ENCODE data around the gene AK9.

The AK9 gene

GRCh38 chr6:109672175-109672574, 18.8 kb downstream of the AK9 start:
- H3K27me3 ChIP-seq (ENCODE audit: control insufficient read depth, insufficient read depth, low read length) = no peaks in the 10 kb centered on the region

GRCh38 chr6:109671733-109672132, 19.3 kb downstream of the AK9 start:
- no peak overlapping the region for H3K4me3 ChIP-seq (ENCODE audit: low read depth, low read length)
- no peak overlapping the region for H3K9ac ChIP-seq (ENCODE audit: low read length)
- H3K9me3 ChIP-seq (ENCODE audit: control insufficient read depth, insufficient read depth, low read depth, low read length) = no peaks in the 10 kb centered on the region
- no peaks in the 10 kb centered on the region for H3K27me3 ChIP-seq (ENCODE audit: control insufficient read depth, insufficient read depth, low read length)
- H3K27ac ChIP-seq (ENCODE audit: low read depth, low read length) = no peak overlapping the region
- H3K36me3 ChIP-seq (ENCODE audit: control insufficient read depth, insufficient read depth, low read length) = no peaks in the 10 kb centered on the region
- H3K4me1 ChIP-seq (ENCODE audit: control insufficient read depth, insufficient read depth, low read length) = 0 out of 2 replicates have a peak, but pooled peaks cover 6% of the 10 kb centered on the region

More at GRCh38 chr6:109672175-109672574, 18.8 kb downstream of the AK9 start:
- Histone ChIP-seq H3K36me3 (ENCODE audit: control insufficient read depth, insufficient read depth, low read length) (no peaks in the 10 kb centered on the region), H3K4me3 (ENCODE audit: low read depth, low read length) (no peak overlapping the region), H3K9ac (ENCODE audit: low read length) (no peak overlapping the region), H3K27ac (ENCODE audit: low read depth, low read length) (no peak overlapping the region), H3K9me3 (ENCODE audit: control insufficient read depth, insufficient read depth, low read depth, low read length) (no peaks in the 10 kb centered on the region), H3K4me1 (ENCODE audit: control insufficient read depth, insufficient read depth, low read length) (0 out of 2 replicates have a peak, but pooled peaks cover 6% of the 10 kb centered on the region)

- Histone ChIP-seq H3K27me3 (ENCODE audit: control insufficient read depth, insufficient read depth, low read length) (no peaks in the 10 kb centered on the region), H3K9me3 (ENCODE audit: control insufficient read depth, insufficient read depth, low read depth, low read length) (no peaks in the 10 kb centered on the region), H3K27ac (ENCODE audit: low read depth, low read length) (no peak overlapping the region), H3K36me3 (ENCODE audit: control insufficient read depth, insufficient read depth, low read length) (no peaks in the 10 kb centered on the region), H3K4me3 (ENCODE audit: low read depth, low read length) (no peak overlapping the region), H3K4me1 (ENCODE audit: control insufficient read depth, insufficient read depth, low read length) (0 out of 2 replicates have a peak, but pooled peaks cover 6% of the 10 kb centered on the region), H3K9ac (ENCODE audit: low read length) (no peak overlapping the region)
Observed at GRCh38 chr6:109669811-109670210, 21.2 kb downstream of the AK9 start.

- Histone ChIP-seq H3K36me3 (ENCODE audit: control insufficient read depth, insufficient read depth, low read length) (no peaks in the 10 kb centered on the region), H3K27me3 (ENCODE audit: control insufficient read depth, insufficient read depth, low read length) (no peaks in the 10 kb centered on the region), H3K9me3 (ENCODE audit: control insufficient read depth, insufficient read depth, low read depth, low read length) (no peaks in the 10 kb centered on the region), H3K4me1 (ENCODE audit: control insufficient read depth, insufficient read depth, low read length) (no peaks in the 10 kb centered on the region), H3K9ac (ENCODE audit: low read length) (no peak overlapping the region), H3K4me3 (ENCODE audit: low read depth, low read length) (no peak overlapping the region), H3K27ac (ENCODE audit: low read depth, low read length) (no peak overlapping the region)
Observed at GRCh38 chr6:109662192-109662591, 28.8 kb downstream of the AK9 start.

- Histone ChIP-seq H3K9ac (ENCODE audit: low read length) (no peak overlapping the region), H3K27me3 (ENCODE audit: control insufficient read depth, insufficient read depth, low read length) (no peaks in the 10 kb centered on the region), H3K36me3 (ENCODE audit: control insufficient read depth, insufficient read depth, low read length) (no peaks in the 10 kb centered on the region), H3K27ac (ENCODE audit: low read depth, low read length) (no peak overlapping the region), H3K9me3 (ENCODE audit: control insufficient read depth, insufficient read depth, low read depth, low read length) (no peaks in the 10 kb centered on the region), H3K4me3 (ENCODE audit: low read depth, low read length) (no peak overlapping the region), H3K4me1 (ENCODE audit: control insufficient read depth, insufficient read depth, low read length) (no peaks in the 10 kb centered on the region)
Observed at GRCh38 chr6:109660526-109661320, 30.3 kb downstream of the AK9 start.

- H3K9me3 ChIP-seq (ENCODE audit: control insufficient read depth, insufficient read depth, low read depth, low read length) = no peaks in the 10 kb centered on the region
- H3K4me3 ChIP-seq (ENCODE audit: low read depth, low read length) = no peak overlapping the region
- H3K36me3 ChIP-seq (ENCODE audit: control insufficient read depth, insufficient read depth, low read length) = no peaks in the 10 kb centered on the region
- no peak overlapping the region for H3K27ac ChIP-seq (ENCODE audit: low read depth, low read length)
- no peaks in the 10 kb centered on the region for H3K27me3 ChIP-seq (ENCODE audit: control insufficient read depth, insufficient read depth, low read length)
- H3K9ac ChIP-seq (ENCODE audit: low read length) = no peak overlapping the region
- no peaks in the 10 kb centered on the region for H3K4me1 ChIP-seq (ENCODE audit: control insufficient read depth, insufficient read depth, low read length)
Observed at GRCh38 chr6:109655761-109656262, 35.2 kb downstream of the AK9 start.

- Histone ChIP-seq H3K27ac (ENCODE audit: low read depth, low read length) (no peak overlapping the region), H3K4me3 (ENCODE audit: low read depth, low read length) (no peak overlapping the region), H3K9me3 (ENCODE audit: control insufficient read depth, insufficient read depth, low read depth, low read length) (no peaks in the 10 kb centered on the region), H3K4me1 (ENCODE audit: control insufficient read depth, insufficient read depth, low read length) (no peaks in the 10 kb centered on the region), H3K27me3 (ENCODE audit: control insufficient read depth, insufficient read depth, low read length) (no peaks in the 10 kb centered on the region), H3K9ac (ENCODE audit: low read length) (no peak overlapping the region), H3K36me3 (ENCODE audit: control insufficient read depth, insufficient read depth, low read length) (no peaks in the 10 kb centered on the region)
Observed at GRCh38 chr6:109653264-109653663, 37.7 kb downstream of the AK9 start.

- no peak overlapping the region for H3K4me3 ChIP-seq (ENCODE audit: low read depth, low read length)
- no peak overlapping the region for H3K27ac ChIP-seq (ENCODE audit: low read depth, low read length)
- H3K4me1 ChIP-seq (ENCODE audit: control insufficient read depth, insufficient read depth, low read length) = no peaks in the 10 kb centered on the region
- H3K9me3 ChIP-seq (ENCODE audit: control insufficient read depth, insufficient read depth, low read depth, low read length) = peaks cover 15% of the 10 kb centered on the region
- no peak overlapping the region for H3K9ac ChIP-seq (ENCODE audit: low read length)
- H3K36me3 ChIP-seq (ENCODE audit: control insufficient read depth, insufficient read depth, low read length) = no peaks in the 10 kb centered on the region
- no peaks in the 10 kb centered on the region for H3K27me3 ChIP-seq (ENCODE audit: control insufficient read depth, insufficient read depth, low read length)
Observed at GRCh38 chr6:109644131-109644530, 46.9 kb downstream of the AK9 start.

GRCh38 chr6:109632405-109632804, 58.6 kb downstream of the AK9 start:
- no peaks in the 10 kb centered on the region for H3K27me3 ChIP-seq (ENCODE audit: control insufficient read depth, insufficient read depth, low read length)
- H3K9ac ChIP-seq (ENCODE audit: low read length) = no peak overlapping the region
- H3K4me1 ChIP-seq (ENCODE audit: control insufficient read depth, insufficient read depth, low read length) = no peaks in the 10 kb centered on the region
- H3K9me3 ChIP-seq (ENCODE audit: control insufficient read depth, insufficient read depth, low read depth, low read length) = no peaks in the 10 kb centered on the region
- no peak overlapping the region for H3K4me3 ChIP-seq (ENCODE audit: low read depth, low read length)
- H3K27ac ChIP-seq (ENCODE audit: low read depth, low read length) = no peak overlapping the region
- H3K36me3 ChIP-seq (ENCODE audit: control insufficient read depth, insufficient read depth, low read length) = no peaks in the 10 kb centered on the region

GRCh38 chr6:109631403-109631802, 59.6 kb downstream of the AK9 start:
- Histone ChIP-seq H3K27me3 (ENCODE audit: control insufficient read depth, insufficient read depth, low read length) (no peaks in the 10 kb centered on the region), H3K4me1 (ENCODE audit: control insufficient read depth, insufficient read depth, low read length) (no peaks in the 10 kb centered on the region), H3K9me3 (ENCODE audit: control insufficient read depth, insufficient read depth, low read depth, low read length) (no peaks in the 10 kb centered on the region), H3K27ac (ENCODE audit: low read depth, low read length) (no peak overlapping the region), H3K9ac (ENCODE audit: low read length) (no peak overlapping the region), H3K36me3 (ENCODE audit: control insufficient read depth, insufficient read depth, low read length) (no peaks in the 10 kb centered on the region), H3K4me3 (ENCODE audit: low read depth, low read length) (no peak overlapping the region)

- Histone ChIP-seq H3K27ac (ENCODE audit: low read depth, low read length) (no peak overlapping the region), H3K4me1 (ENCODE audit: control insufficient read depth, insufficient read depth, low read length) (no peaks in the 10 kb centered on the region), H3K9ac (ENCODE audit: low read length) (no peak overlapping the region), H3K4me3 (ENCODE audit: low read depth, low read length) (no peak overlapping the region), H3K9me3 (ENCODE audit: control insufficient read depth, insufficient read depth, low read depth, low read length) (no peaks in the 10 kb centered on the region), H3K27me3 (ENCODE audit: control insufficient read depth, insufficient read depth, low read length) (no peaks in the 10 kb centered on the region), H3K36me3 (ENCODE audit: control insufficient read depth, insufficient read depth, low read length) (no peaks in the 10 kb centered on the region)
Observed at GRCh38 chr6:109628158-109629000, 62.6 kb downstream of the AK9 start.
